Measurements from ENCODE around the gene EPB41L2. TPM values are rescaled to one million over a fixed set of nuclear protein-coding genes. Genes with fewer than 3 reads are reported as not detected.
"Not testable (repeated sequence)": the region's sequence is repeated elsewhere in the genome, so short reads cannot be mapped to it uniquely, and the experiment has no call there.

The EPB41L2 gene
- total and polyA plus RNA-seq, 2 experiments from 2014 or later: 23.2 to 31.3 TPM

DNA sequence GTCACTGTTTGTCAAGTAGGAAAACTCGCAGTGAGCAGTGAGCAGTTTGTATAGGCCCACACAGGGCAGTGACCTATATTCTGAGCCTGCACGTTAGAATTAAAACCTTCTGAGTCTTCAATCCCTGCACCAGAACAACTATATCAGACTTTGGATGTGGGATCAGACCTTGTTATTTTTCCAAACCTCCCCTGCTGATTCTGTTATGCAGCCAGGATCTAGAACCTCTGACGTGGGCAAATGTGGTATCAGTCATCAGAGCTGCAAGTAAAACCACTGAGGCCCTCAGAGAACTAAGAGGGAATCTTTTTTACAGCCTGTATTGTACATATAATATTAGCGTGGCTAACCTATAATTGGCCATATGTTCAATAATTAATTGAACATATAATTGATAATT is 40.3 kb upstream of the EPB41L2 start:
- no peaks in the 10 kb centered on the region for H3K9me3 ChIP-seq (ENCODE audit: low read depth)
- no peak overlapping the region for H3K9ac ChIP-seq
- no peak overlapping the region for H2AFZ ChIP-seq
- in situ Hi-C loops (cut with MboI): no loop called here
- H3K4me2 ChIP-seq (ENCODE audit: unreplicated experiment): no peak overlapping the region
- no peaks in the 10 kb centered on the region for H3K79me2 ChIP-seq (ENCODE audit: insufficient read depth)
- no peak overlapping the region for H3K27ac ChIP-seq
- H3K9me2 ChIP-seq (ENCODE audit: insufficient read depth): no peaks in the 10 kb centered on the region
- H3K4me1 ChIP-seq (ENCODE audit: insufficient read depth): peaks cover 20% of the 10 kb centered on the region
- peaks cover 18% of the 10 kb centered on the region for H3F3A ChIP-seq (ENCODE audit: insufficient read depth)
- H3K27me3 ChIP-seq (replicated peaks; ENCODE audit: insufficient read depth): no peaks in the 10 kb centered on the region
- no peaks in the 10 kb centered on the region for H3K36me3 ChIP-seq (ENCODE audit: low read depth)
- no peak overlapping the region for H3K4me3 ChIP-seq
- no peaks in the 10 kb centered on the region for H4K20me1 ChIP-seq (ENCODE audit: insufficient read depth)
- 79 to 87% methylated on average over 4 of the region's 4 CpGs for WGBS, 2 experiments (ENCODE audit: low coverage in 1 of 2, low lambda C conversion rate in 2 of 2, missing lambda C conversion rate in 2 of 2)
- TF ChIP-seq EZH2 (IDR thresholded peaks at IDR 0.05; ENCODE audit: insufficient read depth, poor library complexity, severe bottlenecking) (no peak), EZH2phosphoT487 (IDR thresholded peaks at IDR 0.05; ENCODE audit: insufficient read depth, low read depth) (no peak)
- no peak for DNase-seq

DNA sequence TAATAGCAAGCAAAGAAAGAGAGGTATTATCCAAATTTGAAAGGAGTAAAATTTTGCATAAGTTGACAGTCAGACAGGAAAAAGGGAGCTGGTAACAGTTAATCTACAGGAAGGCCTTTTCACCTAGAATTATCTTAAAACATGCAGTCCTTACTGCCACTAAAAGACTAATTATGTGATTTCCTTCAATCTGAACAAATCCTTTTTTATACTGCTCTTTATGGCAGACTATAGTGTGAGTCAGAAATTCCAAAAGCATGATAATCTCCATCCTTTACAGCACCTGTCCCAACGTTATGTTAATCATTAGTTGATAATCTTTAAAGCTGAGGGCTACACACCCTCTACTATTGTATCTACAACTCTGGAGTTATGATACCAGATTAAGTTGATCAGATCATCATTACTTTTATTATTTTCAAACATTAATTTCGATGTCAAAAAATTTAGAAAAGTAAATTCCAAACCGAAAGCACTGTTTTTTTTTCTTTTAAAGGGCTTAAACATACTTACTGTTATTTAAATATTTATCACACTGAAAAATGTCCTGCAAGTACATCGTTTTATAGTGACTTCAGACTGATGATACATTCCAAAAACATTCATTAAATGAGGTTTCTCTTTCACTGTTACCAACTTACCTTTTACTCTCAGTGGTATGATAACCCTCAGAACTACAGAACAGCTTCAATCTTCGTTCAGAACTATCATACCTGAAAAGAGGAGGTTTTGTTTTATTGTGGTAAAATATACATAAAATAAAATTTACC is 39.1 kb upstream of the EPB41L2 start:
- Histone ChIP-seq H2AFZ (no peak overlapping the region), H4K20me1 (ENCODE audit: insufficient read depth) (no peaks in the 10 kb centered on the region), H3K27me3 (replicated peaks; ENCODE audit: insufficient read depth) (no peaks in the 10 kb centered on the region), H3K36me3 (ENCODE audit: low read depth) (no peaks in the 10 kb centered on the region), H3K27ac (no peak overlapping the region), H3F3A (ENCODE audit: insufficient read depth) (peaks cover 16% of the 10 kb centered on the region), H3K9me3 (ENCODE audit: low read depth) (no peaks in the 10 kb centered on the region), H3K4me2 (ENCODE audit: unreplicated experiment) (peak overlapping the region; percentile 35), H3K9me2 (ENCODE audit: insufficient read depth) (no peaks in the 10 kb centered on the region), H3K4me3 (no peak overlapping the region), H3K79me2 (ENCODE audit: insufficient read depth) (no peaks in the 10 kb centered on the region), H3K4me1 (ENCODE audit: insufficient read depth) (peaks cover 16% of the 10 kb centered on the region), H3K9ac (no peak overlapping the region)
- TF ChIP-seq EZH2 (IDR thresholded peaks at IDR 0.05; ENCODE audit: insufficient read depth, poor library complexity, severe bottlenecking): no peak
- no peak for TF ChIP-seq EZH2phosphoT487 (IDR thresholded peaks at IDR 0.05; ENCODE audit: insufficient read depth, low read depth)
- 49 to 54% methylated on average over 5 of the region's 5 CpGs for WGBS, 2 experiments (ENCODE audit: low coverage in 1 of 2, low lambda C conversion rate in 2 of 2, missing lambda C conversion rate in 2 of 2)
- peak; percentile 35 for DNase-seq
- in situ Hi-C loops (cut with MboI): no loop called here

DNA sequence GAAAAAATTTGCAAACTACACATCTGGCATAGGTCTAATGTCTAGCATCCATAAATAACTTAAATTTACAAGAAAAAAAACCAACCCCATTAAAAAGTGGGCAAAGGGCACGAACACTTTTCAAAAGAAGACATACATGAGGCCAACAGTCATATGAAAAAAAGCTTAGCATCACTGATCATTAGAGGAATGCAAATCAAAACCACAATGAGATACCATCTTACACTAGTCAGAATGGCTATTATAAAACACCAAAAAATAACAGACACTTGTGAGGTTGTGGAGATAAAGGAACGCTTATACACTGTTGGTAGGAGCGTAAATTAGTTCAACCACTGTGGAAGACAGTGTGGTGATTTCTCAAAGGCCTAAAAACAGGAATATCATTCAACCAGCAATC is 33.7 kb upstream of the EPB41L2 start:
- in situ Hi-C loops (cut with MboI): no loop called here
- Histone ChIP-seq H3K9me3 (ENCODE audit: low read depth) (no peaks in the 10 kb centered on the region), H3K4me2 (ENCODE audit: unreplicated experiment) (no peak overlapping the region), H3K4me1 (ENCODE audit: insufficient read depth) (peaks cover under 1% of the 10 kb centered on the region; the same call in 1 of the 2 replicates), H3F3A (ENCODE audit: insufficient read depth) (peaks cover 6% of the 10 kb centered on the region; the same call in 1 of the 2 replicates), H3K27ac (no peak overlapping the region), H3K9ac (no peak overlapping the region), H3K4me3 (no peak overlapping the region), H3K9me2 (ENCODE audit: insufficient read depth) (no peaks in the 10 kb centered on the region), H2AFZ (no peak overlapping the region), H3K79me2 (ENCODE audit: insufficient read depth) (no peaks in the 10 kb centered on the region), H4K20me1 (ENCODE audit: insufficient read depth) (no peaks in the 10 kb centered on the region), H3K36me3 (ENCODE audit: low read depth) (no peaks in the 10 kb centered on the region), H3K27me3 (replicated peaks; ENCODE audit: insufficient read depth) (no peaks in the 10 kb centered on the region)
- TF ChIP-seq EZH2phosphoT487 (IDR thresholded peaks at IDR 0.05; ENCODE audit: insufficient read depth, low read depth): no peak
- TF ChIP-seq EZH2 (IDR thresholded peaks at IDR 0.05; ENCODE audit: insufficient read depth, poor library complexity, severe bottlenecking): no peak
- DNase-seq: no peak
- 64 to 66% methylated on average over 3 of the region's 3 CpGs for WGBS, 2 experiments (ENCODE audit: low coverage in 1 of 2, low lambda C conversion rate in 2 of 2, missing lambda C conversion rate in 2 of 2)

DNA sequence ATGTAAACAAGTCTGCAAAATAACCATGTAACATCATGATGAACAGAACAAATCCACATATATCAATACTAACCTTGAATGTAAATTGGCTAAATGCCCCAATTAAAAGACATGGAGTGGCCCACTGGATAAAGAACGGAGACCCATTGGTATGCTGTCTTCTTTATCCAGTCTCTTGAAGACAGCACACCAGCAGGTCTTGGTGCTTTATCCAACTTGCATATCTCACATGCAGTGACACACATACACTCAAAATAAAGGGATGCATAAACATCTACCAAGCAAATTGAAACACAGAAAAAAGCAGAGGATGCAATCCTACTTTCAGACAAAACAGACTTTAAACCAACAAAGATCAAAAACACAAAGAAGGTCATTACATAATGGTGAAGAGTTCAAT is 30.3 kb upstream of the EPB41L2 start:
- no peak overlapping the region for H3K27ac ChIP-seq
- no peak overlapping the region for H3K4me2 ChIP-seq (ENCODE audit: unreplicated experiment)
- H2AFZ ChIP-seq: no peak overlapping the region
- 81 to 86% methylated on average over 1 of the region's 1 CpG for WGBS, 2 experiments (ENCODE audit: low coverage in 1 of 2, low lambda C conversion rate in 2 of 2, missing lambda C conversion rate in 2 of 2)
- no peaks in the 10 kb centered on the region for H3F3A ChIP-seq (ENCODE audit: insufficient read depth)
- H3K4me3 ChIP-seq: no peak overlapping the region
- H3K4me1 ChIP-seq (ENCODE audit: insufficient read depth): no peaks in the 10 kb centered on the region
- no peak for DNase-seq
- in situ Hi-C loops (cut with MboI): no loop called here
- no peaks in the 10 kb centered on the region for H3K36me3 ChIP-seq (ENCODE audit: low read depth)
- no peaks in the 10 kb centered on the region for H3K9me3 ChIP-seq (ENCODE audit: low read depth)
- H3K27me3 ChIP-seq (replicated peaks; ENCODE audit: insufficient read depth): no peaks in the 10 kb centered on the region; the same call in 1 of the 2 replicates
- no peaks in the 10 kb centered on the region for H3K79me2 ChIP-seq (ENCODE audit: insufficient read depth)
- no peaks in the 10 kb centered on the region for H3K9me2 ChIP-seq (ENCODE audit: insufficient read depth)
- TF ChIP-seq EZH2phosphoT487 (IDR thresholded peaks at IDR 0.05; ENCODE audit: insufficient read depth, low read depth) (no peak), EZH2 (IDR thresholded peaks at IDR 0.05; ENCODE audit: insufficient read depth, poor library complexity, severe bottlenecking) (no peak)
- H4K20me1 ChIP-seq (ENCODE audit: insufficient read depth): no peaks in the 10 kb centered on the region
- H3K9ac ChIP-seq: no peak overlapping the region

DNA sequence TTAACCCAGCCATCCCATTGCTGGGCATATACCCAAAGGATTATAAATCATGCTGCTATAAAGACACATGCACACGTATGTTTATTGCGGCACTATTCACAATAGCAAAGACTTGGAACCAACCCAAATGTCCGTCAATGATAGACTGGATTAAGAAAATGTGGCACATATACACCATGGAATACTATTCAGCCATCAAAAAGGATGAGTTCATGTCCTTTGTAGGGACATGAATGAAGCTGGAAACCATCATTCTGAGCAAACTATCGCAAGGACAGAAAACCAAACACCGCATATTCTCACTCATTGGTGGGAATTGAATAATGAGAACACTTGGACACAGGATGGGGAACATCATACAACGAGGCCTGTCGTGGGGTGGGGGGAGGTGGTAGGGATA is 28.9 kb upstream of the EPB41L2 start:
- H3K27me3 ChIP-seq (replicated peaks; ENCODE audit: insufficient read depth); in situ Hi-C loops (cut with MboI); DNase-seq; H3K27ac ChIP-seq; H2AFZ ChIP-seq; H3K4me3 ChIP-seq; H4K20me1 ChIP-seq (ENCODE audit: insufficient read depth); H3K36me3 ChIP-seq (ENCODE audit: low read depth); H3K9me3 ChIP-seq (ENCODE audit: low read depth); H3K4me1 ChIP-seq (ENCODE audit: insufficient read depth); H3K9ac ChIP-seq; H3K79me2 ChIP-seq (ENCODE audit: insufficient read depth); H3K4me2 ChIP-seq (ENCODE audit: unreplicated experiment); H3K9me2 ChIP-seq (ENCODE audit: insufficient read depth); H3F3A ChIP-seq (ENCODE audit: insufficient read depth): not testable (repeated sequence)
- 78% methylated on average over 7 of the region's 7 CpGs for WGBS, 2 experiments (ENCODE audit: low coverage in 1 of 2, low lambda C conversion rate in 2 of 2, missing lambda C conversion rate in 2 of 2)

DNA sequence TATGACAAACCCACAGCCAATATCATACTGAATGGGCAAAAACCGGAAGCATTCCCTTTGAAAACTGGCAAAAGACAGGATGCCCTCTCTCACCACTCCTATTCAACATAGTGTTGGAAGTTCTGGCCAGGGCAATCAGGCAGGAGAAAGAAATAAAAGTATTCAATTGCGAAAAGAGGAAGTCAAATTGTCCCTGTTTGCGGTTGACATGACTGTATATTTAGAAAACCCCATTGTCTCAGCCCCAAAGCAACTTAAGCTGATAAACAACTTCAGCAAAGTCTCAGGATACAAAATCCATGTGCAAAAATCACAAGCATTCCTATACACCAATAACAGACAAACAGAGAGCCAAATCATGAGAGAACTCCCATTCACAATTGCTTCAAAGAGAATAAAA is 27.3 kb upstream of the EPB41L2 start:
- H3F3A ChIP-seq (ENCODE audit: insufficient read depth); in situ Hi-C loops (cut with MboI); DNase-seq: not testable (repeated sequence)

More for the DNA sequence above, 27.3 kb upstream of the EPB41L2 start:
- H2AFZ ChIP-seq; H3K9me2 ChIP-seq (ENCODE audit: insufficient read depth); H3K4me2 ChIP-seq (ENCODE audit: unreplicated experiment); H3K27me3 ChIP-seq (replicated peaks; ENCODE audit: insufficient read depth); H4K20me1 ChIP-seq (ENCODE audit: insufficient read depth); H3K4me3 ChIP-seq; H3K9me3 ChIP-seq (ENCODE audit: low read depth); H3K9ac ChIP-seq; H3K79me2 ChIP-seq (ENCODE audit: insufficient read depth); H3K4me1 ChIP-seq (ENCODE audit: insufficient read depth); H3K27ac ChIP-seq; H3K36me3 ChIP-seq (ENCODE audit: low read depth): not testable (repeated sequence)
- WGBS, 2 experiments (ENCODE audit: low coverage in 1 of 2, low lambda C conversion rate in 2 of 2, missing lambda C conversion rate in 2 of 2): 71 to 80% methylated on average over 3 of the region's 3 CpGs
